ENCODE results near the gene ATM. TPM values are rescaled to one million over a fixed set of nuclear protein-coding genes. Genes with fewer than 3 reads are reported as not detected.

Gene ATM
- total RNA-seq, 2 experiments from 2014 or later, result 125 to 159 TPM

DNA sequence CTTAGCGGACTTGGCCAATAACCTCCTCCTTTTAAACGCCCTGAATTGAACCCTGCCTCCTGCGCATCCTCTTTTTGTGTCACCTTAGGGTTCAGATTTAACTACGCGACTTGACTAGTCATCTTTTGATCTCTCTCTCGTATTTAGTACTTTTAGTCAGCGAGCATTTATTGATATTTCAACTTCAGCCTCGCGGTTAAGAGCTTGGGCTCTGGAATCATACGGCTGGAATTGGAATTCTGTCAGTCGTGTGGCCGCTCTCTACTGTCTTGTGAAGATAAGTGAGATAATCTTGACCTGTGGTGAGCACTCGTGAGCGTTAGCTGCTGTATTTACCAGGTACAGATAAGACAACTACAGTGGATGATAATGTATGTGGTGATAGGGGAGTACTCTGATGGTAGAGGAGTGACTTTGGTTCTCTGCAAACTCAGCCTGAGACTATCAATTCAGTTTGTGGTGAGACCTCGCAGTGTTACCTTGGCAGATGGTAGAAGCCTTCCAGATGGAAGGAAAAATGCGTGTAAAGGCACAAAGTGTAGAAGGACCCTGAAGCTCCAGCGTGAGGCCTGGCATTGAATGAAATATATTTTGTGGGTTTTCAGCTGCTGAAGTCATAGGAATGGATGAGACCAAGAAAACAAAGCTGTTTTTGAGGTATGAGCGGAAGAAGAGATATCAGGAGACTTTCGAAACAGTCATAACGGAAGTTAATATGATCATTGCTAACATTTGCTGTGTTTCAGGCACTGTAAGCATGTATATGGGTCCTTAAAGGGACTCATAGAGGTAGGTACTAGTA lies 682 bp downstream of the ATM start:
- peak; percentile 41 for DNase-seq (ENCODE audit: low spot score)
- ChIA-PET POLR2A (interaction anchor here (0.5 to 5.5 kb wide), 6 partner anchors 11 to 1041 kb away, joined by 3 to 58 read pairs (median 4); no protein-coding TSS in a partner anchor), CTCF (ENCODE audit: unreplicated experiment) (interaction anchor here (0.6 kb wide), 1 partner anchor 88 kb away, joined by 3 read pairs; no protein-coding TSS in a partner anchor)
- H3K27ac ChIP-seq (ENCODE audit: low read depth, low read length, poor library complexity, severe bottlenecking), result peak overlapping the region; percentile 90
- no peaks in the 10 kb centered on the region for H3K9me3 ChIP-seq (ENCODE audit: low read length)
- TF ChIP-seq EZH2phosphoT487 (IDR thresholded peaks at IDR 0.05; ENCODE audit: borderline replicate concordance, low read depth, low read length), result no peak
- TF ChIP-seq, protein P1, sequence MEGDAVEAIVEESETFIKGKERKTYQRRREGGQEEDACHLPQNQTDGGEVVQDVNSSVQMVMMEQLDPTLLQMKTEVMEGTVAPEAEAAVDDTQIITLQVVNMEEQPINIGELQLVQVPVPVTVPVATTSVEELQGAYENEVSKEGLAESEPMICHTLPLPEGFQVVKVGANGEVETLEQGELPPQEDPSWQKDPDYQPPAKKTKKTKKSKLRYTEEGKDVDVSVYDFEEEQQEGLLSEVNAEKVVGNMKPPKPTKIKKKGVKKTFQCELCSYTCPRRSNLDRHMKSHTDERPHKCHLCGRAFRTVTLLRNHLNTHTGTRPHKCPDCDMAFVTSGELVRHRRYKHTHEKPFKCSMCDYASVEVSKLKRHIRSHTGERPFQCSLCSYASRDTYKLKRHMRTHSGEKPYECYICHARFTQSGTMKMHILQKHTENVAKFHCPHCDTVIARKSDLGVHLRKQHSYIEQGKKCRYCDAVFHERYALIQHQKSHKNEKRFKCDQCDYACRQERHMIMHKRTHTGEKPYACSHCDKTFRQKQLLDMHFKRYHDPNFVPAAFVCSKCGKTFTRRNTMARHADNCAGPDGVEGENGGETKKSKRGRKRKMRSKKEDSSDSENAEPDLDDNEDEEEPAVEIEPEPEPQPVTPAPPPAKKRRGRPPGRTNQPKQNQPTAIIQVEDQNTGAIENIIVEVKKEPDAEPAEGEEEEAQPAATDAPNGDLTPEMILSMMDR (conservative IDR thresholded peaks at IDR 0.05; ENCODE audit: low read length), result no peak
- peak overlapping the region; percentile 93 for H3K4me3 ChIP-seq (ENCODE audit: low read depth, low read length, poor library complexity, severe bottlenecking)
- H3K79me2 ChIP-seq (ENCODE audit: insufficient read depth, low read depth, low read length), result peaks cover 92% of the 10 kb centered on the region
- intact Hi-C loops (cut with micrococcal nuclease; ENCODE audit: unreplicated experiment), result loop anchor here (1.0 to 10.0 kb wide), 5 partner anchors 14 to 659 kb away; partner anchors contain the start of genes ALKBH8, C11orf65 and CUL5
- peak overlapping the region; percentile 84 for H3K4me2 ChIP-seq (ENCODE audit: low read length)
- H3K4me1 ChIP-seq (ENCODE audit: insufficient read depth, low read length, poor library complexity, severe bottlenecking), result peaks cover 44% of the 10 kb centered on the region
- TSS peak; percentile 61 for BruUV-seq (replicated peaks)
- H4K20me1 ChIP-seq (ENCODE audit: insufficient read depth, low read length), result peaks cover 31% of the 10 kb centered on the region
- peaks cover 48% of the 10 kb centered on the region for H3K36me3 ChIP-seq (ENCODE audit: insufficient read depth, low read length)
- H2AFZ ChIP-seq (ENCODE audit: low read length), result peak overlapping the region; percentile 54; the same call in 1 of the 2 replicates
- H3K9me2 ChIP-seq (ENCODE audit: insufficient read depth, low read length), result no peaks in the 10 kb centered on the region

DNA sequence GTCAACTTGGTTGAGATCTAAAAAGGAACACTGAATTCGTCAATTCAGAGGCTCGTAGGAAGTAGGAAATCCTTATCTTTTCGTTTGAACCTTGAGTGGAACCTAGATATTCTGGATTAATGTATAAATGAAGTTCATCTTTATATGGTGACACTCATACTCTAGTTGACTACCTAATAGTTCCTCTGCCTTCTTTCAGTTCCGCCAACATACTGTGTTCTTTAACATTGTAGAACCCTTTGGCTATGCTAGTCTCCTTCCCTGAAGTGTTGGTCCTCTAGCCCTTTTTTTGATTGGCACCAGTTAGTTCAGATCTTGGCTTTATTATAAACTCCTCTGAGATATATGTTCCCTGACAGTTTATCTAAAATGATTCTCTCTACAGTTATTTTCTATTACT lies 1.5 kb downstream of the ATM start:
- intact Hi-C loops (cut with micrococcal nuclease; ENCODE audit: unreplicated experiment), result loop anchor here (1.0 to 10.0 kb wide), 3 partner anchors 13 to 660 kb away; partner anchors contain the start of genes ALKBH8 and CUL5
- Histone ChIP-seq H2AFZ (ENCODE audit: low read length) (no peak overlapping the region; the same call in 1 of the 2 replicates), H3K36me3 (ENCODE audit: insufficient read depth, low read length) (peaks cover 47% of the 10 kb centered on the region), H3K79me2 (ENCODE audit: insufficient read depth, low read depth, low read length) (peaks cover 90% of the 10 kb centered on the region), H4K20me1 (ENCODE audit: insufficient read depth, low read length) (peaks cover 25% of the 10 kb centered on the region), H3K9me2 (ENCODE audit: insufficient read depth, low read length) (no peaks in the 10 kb centered on the region), H3K27ac (ENCODE audit: low read depth, low read length, poor library complexity, severe bottlenecking) (peak overlapping the region; percentile 90), H3K4me3 (ENCODE audit: low read depth, low read length, poor library complexity, severe bottlenecking) (peak overlapping the region; percentile 93), H3K9me3 (ENCODE audit: low read length) (no peaks in the 10 kb centered on the region), H3K4me1 (ENCODE audit: insufficient read depth, low read length, poor library complexity, severe bottlenecking) (peaks cover 40% of the 10 kb centered on the region), H3K4me2 (ENCODE audit: low read length) (peak overlapping the region; percentile 84)
- ChIA-PET CTCF (ENCODE audit: unreplicated experiment) (interaction anchor here (0.6 kb wide), 1 partner anchor 87 kb away, joined by 3 read pairs; no protein-coding TSS in a partner anchor), POLR2A (interaction anchor here (1.4 to 5.5 kb wide), 3 partner anchors 8 to 27 kb away, joined by 4 to 58 read pairs (median 5); no protein-coding TSS in a partner anchor)
- TF ChIP-seq EZH2phosphoT487 (IDR thresholded peaks at IDR 0.05; ENCODE audit: borderline replicate concordance, low read depth, low read length), result no peak
- TF ChIP-seq, protein P1 (conservative IDR thresholded peaks at IDR 0.05; ENCODE audit: low read length), result no peak
- no TSS peak for BruUV-seq (replicated peaks)
- peak; percentile 44 for DNase-seq (ENCODE audit: low spot score)

All from OCI-LY7 (cell line).